ENCODE measurements around the gene FBRSL1.

FBRSL1 gene

DNA sequence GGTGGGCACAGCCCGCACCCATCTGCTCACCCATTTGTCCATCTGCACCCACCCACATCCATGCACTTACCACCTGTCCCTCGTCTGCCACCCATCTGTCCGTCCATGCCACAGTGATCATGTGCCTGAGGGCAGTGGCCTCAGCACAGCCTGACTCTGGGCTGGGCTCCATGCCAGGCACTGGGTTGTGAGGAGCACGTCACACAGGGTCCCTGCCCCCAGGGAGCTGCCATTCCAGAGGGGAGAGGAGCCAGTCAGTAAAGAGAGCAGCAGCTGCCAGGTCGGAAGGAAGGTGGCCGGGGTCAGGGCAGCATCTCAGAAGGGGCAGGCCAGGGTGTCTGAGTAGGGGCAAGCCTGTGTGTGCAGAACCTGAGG is 43.6 kb downstream of the FBRSL1 start:
- no peak for DNase-seq (ENCODE audit: low read depth)
- H3K4me3 ChIP-seq (ENCODE audit: low read depth, low read length): no peak overlapping the region
- TF ChIP-seq, protein P1, sequence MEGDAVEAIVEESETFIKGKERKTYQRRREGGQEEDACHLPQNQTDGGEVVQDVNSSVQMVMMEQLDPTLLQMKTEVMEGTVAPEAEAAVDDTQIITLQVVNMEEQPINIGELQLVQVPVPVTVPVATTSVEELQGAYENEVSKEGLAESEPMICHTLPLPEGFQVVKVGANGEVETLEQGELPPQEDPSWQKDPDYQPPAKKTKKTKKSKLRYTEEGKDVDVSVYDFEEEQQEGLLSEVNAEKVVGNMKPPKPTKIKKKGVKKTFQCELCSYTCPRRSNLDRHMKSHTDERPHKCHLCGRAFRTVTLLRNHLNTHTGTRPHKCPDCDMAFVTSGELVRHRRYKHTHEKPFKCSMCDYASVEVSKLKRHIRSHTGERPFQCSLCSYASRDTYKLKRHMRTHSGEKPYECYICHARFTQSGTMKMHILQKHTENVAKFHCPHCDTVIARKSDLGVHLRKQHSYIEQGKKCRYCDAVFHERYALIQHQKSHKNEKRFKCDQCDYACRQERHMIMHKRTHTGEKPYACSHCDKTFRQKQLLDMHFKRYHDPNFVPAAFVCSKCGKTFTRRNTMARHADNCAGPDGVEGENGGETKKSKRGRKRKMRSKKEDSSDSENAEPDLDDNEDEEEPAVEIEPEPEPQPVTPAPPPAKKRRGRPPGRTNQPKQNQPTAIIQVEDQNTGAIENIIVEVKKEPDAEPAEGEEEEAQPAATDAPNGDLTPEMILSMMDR (conservative IDR thresholded peaks at IDR 0.05; ENCODE audit: low read depth, low read length): no peak

DNA sequence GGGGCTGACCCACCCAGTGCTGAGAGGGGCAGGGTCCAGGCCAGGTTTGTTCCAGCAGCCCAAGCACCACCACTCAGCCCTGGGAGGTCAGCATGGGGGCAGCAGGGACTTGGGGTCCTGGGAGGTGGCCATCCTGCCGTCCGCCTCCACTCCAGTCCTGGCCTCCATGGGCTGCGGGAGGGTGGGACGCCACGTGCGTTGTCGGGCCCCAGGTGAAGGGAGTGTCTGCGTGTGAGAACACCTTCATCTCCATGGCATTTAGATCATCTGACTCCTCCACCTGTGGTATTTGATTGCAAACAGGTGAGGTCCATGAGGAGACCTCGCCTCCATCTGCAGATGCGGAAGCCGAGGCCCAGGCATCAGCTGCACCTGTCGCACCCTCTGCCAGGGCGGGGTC is 44.1 kb downstream of the FBRSL1 start:
- TF ChIP-seq, protein P1 (conservative IDR thresholded peaks at IDR 0.05; ENCODE audit: low read depth, low read length): no peak
- H3K4me3 ChIP-seq (ENCODE audit: low read depth, low read length): no peak overlapping the region

DNA sequence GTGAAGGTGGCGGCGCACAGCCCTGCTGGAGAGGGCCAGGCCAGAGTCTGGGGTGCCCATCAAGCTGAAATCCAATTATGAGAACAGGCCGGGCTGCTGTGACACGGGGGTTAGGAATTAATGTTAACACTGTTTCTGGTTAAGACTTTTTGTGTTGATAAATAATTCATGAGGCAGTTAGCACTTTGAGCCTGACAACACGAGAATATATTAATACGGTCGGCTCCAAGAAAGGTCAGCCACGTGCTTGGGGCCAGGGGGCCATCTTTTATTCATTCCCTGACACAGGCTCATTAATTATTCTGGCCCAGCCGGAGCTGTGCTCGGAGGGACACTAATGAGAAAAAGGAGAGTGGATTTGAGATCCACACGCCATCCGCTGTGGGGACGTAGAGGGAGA is 45.1 kb downstream of the FBRSL1 start:
- DNase-seq (ENCODE audit: low read depth): no peak
- no peak overlapping the region for H3K4me3 ChIP-seq (ENCODE audit: low read depth, low read length)
- TF ChIP-seq, protein P1 (conservative IDR thresholded peaks at IDR 0.05; ENCODE audit: low read depth, low read length): no peak

More for the DNA sequence above, 44.1 kb downstream of the FBRSL1 start:
- no peak for DNase-seq (ENCODE audit: low read depth)

DNA sequence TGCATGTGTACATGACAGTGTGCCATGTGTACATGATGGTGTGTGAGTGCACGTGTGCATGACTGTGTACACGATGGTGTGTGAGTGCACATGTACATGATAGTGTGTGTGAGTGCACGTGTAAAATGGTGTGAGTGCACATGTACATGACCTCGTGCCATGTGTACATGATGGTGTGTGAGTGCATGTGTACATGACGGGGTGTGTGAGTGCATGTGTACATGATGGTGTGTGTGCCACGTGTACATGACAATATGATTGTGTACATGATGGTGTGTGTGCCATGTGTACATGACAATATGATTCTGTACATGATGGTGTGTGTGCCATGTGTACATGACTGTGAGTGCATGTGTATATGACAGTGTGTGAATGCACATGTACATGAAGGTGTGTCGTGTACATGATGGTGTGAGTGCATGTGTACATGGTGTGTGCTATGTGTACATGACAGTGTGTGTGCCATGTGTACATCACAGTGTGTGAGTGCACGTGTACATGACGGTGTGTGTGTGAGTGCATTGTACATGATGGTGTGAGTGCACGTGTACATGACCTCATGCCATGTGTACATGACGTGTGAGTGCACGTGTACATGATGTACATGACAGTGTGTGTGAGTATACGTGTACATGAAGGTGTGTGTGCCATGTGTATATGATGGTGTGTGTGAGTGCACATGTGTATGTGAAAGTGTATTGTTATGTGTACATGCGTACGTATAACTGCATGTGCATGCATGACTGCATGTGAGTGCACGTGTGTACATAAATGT is 46.3 kb downstream of the FBRSL1 start:
- no peak overlapping the region for H3K4me3 ChIP-seq (ENCODE audit: low read depth, low read length)
- TF ChIP-seq, protein P1 (conservative IDR thresholded peaks at IDR 0.05; ENCODE audit: low read depth, low read length): no peak
- DNase-seq (ENCODE audit: low read depth): no peak

DNA sequence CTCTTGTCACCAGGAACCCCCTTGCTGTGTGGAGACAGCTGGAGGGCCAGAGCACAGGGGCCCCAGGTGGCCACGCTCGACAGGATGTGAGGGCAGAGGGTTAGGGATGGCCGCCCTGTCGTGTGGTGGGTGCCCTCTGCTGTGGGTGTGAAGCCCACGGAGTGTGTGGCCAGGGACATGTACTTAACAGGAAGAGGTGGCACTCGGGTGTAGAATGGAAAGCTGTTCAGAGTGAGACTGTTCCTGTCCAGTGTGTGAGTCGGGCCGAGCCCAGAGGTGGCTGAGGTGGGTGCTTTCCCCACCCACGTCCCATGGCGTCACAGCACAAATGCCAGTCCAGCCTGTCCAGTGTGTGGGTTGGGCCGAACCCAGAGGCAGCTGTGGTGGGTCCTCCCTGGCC is 47.1 kb downstream of the FBRSL1 start:
- no peak for DNase-seq (ENCODE audit: low read depth)
- no peak overlapping the region for H3K4me3 ChIP-seq (ENCODE audit: low read depth, low read length)
- TF ChIP-seq, protein P1 (conservative IDR thresholded peaks at IDR 0.05; ENCODE audit: low read depth, low read length): no peak

- TF ChIP-seq, protein P1 (conservative IDR thresholded peaks at IDR 0.05; ENCODE audit: low read depth, low read length): no peak
- DNase-seq (ENCODE audit: low read depth): no peak
- no peak overlapping the region for H3K4me3 ChIP-seq (ENCODE audit: low read depth, low read length)
Observed at GRCh38 chr12:132537836-132538662, 48.1 kb downstream of the FBRSL1 start.

Data from choroid plexus epithelial cell (primary cell).